Upper lobe of left lung (tissue), 4 donors: ENCODE data around the gene PKHD1.

ENCODE experiments used
- EP300 ChIP-seq, 4 donors: sonication (generic); formaldehyde crosslinking; IDR thresholded peaks; one replicate each; pipeline ENCODE4 v1.5.1; 2017; ENCODE audit warnings: antibody characterized with exemption in 4 of 4, control low read depth in 2 of 4
- TF ChIP-seq, protein P1 (sequence below), 6 experiments: fragments of 450-650 bp in 4 of 6; fragments of 200-600 bp in 2 of 6; sonication (generic) in 2 of 6; IDR thresholded peaks; one replicate each; pipeline ENCODE4 v1.5.1; 2016 to 2019; ENCODE audit warnings: antibody characterized with exemption in 6 of 6

DNA sequence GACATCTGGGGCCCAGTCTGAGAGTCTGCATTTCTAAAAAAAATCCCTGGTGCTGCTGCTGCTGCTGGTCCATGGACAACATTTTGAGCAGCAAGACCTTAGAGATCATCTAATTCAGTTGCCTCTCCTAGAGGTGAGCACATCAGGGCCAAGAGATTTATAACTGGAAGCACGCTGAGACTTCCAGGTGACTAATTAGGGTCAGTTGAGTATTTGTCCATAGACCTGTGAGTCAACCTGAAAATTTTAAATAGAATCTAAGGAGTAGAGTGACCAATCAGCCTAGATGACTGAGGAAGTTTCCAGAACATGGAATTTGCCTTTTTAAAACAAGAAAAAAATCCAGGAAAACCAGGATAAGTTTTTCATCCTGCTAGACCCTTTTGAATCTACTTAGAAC is 221.4 kb downstream of the PKHD1 start:
- no peak for TF ChIP-seq EP300 (IDR thresholded peaks at IDR 0.05)
- TF ChIP-seq, protein P1, sequence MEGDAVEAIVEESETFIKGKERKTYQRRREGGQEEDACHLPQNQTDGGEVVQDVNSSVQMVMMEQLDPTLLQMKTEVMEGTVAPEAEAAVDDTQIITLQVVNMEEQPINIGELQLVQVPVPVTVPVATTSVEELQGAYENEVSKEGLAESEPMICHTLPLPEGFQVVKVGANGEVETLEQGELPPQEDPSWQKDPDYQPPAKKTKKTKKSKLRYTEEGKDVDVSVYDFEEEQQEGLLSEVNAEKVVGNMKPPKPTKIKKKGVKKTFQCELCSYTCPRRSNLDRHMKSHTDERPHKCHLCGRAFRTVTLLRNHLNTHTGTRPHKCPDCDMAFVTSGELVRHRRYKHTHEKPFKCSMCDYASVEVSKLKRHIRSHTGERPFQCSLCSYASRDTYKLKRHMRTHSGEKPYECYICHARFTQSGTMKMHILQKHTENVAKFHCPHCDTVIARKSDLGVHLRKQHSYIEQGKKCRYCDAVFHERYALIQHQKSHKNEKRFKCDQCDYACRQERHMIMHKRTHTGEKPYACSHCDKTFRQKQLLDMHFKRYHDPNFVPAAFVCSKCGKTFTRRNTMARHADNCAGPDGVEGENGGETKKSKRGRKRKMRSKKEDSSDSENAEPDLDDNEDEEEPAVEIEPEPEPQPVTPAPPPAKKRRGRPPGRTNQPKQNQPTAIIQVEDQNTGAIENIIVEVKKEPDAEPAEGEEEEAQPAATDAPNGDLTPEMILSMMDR (IDR thresholded peaks at IDR 0.05), result no peak
